Measurements from ENCODE around the gene STH. TPM values are rescaled to one million over a fixed set of nuclear protein-coding genes. Genes with fewer than 3 reads are reported as not detected.

The STH gene
- total RNA-seq, 2 experiments from 2014 or later = not detected

DNA sequence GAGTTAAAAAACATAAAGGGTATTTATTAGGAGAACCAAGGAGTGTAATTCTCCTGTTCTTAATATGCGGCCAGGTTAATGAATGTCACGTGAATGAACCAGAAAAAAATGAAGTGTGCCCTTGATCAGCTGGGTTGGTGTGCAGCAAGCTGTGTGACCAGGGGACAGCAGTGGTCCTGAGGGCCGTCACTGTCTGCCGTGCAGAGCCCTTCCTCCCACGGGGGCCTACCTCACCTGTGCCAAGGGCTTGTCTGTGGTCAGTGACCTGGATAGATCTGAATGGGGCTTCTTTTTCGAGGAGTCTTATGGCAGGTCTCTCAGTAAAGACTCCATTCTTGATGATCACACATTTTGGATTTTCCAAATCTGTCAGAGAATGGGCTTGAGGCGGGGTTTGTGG lies 17.7 kb upstream of the STH start:
- ChIA-PET POLR2A (no interaction called here), CTCF (interaction anchor here (1.2 kb wide), 1 partner anchor 21 kb away, joined by 3 read pairs; no protein-coding TSS in a partner anchor)

DNA sequence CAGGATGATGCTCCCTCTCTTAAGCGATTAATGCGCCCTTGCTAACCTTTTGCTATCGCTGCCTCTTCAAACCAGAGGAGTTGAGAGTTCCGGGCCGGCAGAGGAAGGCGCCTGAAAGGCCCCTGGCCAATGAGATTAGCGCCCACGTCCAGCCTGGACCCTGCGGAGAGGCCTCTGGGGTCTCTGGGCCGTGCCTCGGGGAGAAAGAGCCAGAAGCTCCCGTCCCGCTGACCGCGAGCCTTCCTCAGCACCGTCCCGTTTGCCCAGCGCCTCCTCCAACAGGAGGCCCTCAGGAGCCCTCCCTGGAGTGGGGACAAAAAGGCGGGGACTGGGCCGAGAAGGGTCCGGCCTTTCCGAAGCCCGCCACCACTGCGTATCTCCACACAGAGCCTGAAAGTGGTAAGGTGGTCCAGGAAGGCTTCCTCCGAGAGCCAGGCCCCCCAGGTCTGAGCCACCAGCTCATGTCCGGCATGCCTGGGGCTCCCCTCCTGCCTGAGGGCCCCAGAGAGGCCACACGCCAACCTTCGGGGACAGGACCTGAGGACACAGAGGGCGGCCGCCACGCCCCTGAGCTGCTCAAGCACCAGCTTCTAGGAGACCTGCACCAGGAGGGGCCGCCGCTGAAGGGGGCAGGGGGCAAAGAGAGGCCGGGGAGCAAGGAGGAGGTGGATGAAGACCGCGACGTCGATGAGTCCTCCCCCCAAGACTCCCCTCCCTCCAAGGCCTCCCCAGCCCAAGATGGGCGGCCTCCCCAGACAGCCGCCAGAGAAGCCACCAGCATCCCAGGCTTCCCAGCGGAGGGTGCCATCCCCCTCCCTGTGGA lies 16.0 kb upstream of the STH start:
- POLR2A ChIA-PET = no interaction called here

DNA sequence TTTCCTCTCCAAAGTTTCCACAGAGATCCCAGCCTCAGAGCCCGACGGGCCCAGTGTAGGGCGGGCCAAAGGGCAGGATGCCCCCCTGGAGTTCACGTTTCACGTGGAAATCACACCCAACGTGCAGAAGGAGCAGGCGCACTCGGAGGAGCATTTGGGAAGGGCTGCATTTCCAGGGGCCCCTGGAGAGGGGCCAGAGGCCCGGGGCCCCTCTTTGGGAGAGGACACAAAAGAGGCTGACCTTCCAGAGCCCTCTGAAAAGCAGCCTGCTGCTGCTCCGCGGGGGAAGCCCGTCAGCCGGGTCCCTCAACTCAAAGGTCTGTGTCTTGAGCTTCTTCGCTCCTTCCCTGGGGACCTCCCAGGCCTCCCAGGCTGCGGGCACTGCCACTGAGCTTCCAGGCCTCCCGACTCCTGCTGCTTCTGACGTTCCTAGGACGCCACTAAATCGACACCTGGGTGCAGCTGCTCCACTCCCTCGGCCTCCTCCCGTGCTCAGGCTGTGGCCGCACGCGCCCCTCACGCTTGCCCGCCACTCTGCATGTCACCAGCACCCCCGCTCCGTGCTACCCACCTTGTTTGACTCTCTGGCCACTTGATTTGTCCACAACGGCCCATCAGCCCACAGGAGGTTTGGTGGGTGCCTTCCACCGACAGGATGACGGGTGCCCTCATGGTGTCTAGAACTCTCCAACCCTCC lies 15.3 kb upstream of the STH start:
- ChIA-PET CTCF (no interaction called here), POLR2A (no interaction called here)

More for the DNA sequence above, 16.0 kb upstream of the STH start:
- CTCF ChIA-PET = no interaction called here

DNA sequence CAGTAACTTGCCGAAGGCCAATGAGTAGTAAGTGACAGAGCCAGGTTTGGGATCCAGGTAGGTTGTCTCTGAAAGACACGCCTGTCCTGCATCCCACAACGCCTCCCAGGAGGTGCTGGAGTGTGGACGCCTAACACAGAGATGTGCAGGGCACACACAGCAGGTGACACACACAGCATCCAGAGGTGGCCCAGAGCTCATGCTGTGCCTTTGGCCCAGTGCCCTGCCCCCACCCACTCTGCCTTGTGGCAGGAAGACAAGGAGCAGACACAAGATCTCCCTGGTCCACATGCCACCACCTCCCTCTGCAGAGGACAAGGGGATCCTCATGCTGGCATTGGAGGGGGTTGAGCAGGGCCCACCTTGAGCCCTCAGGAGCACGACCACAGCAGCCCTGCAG lies 14.7 kb upstream of the STH start:
- CTCF ChIA-PET = no interaction called here
- POLR2A ChIA-PET = no interaction called here

DNA sequence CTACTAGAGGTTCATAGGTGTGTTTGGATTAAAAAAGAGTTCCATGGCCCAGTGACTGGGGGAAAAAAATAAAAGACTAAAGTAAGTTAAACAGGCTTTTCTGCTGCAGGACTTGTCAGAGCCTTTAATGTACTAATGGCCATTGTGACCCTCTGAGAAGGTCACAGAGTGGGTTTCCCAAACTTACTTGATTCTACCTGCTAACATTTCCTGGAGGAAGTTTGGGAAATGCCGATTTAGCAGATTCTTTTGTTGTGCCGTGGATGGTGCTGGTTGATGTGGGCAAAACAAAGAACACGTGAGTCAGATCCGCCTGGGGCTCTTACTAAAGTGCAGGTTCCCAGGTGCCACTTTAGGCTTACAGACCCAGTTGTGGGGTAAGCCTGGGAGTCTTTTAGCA lies 13.6 kb upstream of the STH start:
- POLR2A ChIA-PET = no interaction called here
- CTCF ChIA-PET = no interaction called here

DNA sequence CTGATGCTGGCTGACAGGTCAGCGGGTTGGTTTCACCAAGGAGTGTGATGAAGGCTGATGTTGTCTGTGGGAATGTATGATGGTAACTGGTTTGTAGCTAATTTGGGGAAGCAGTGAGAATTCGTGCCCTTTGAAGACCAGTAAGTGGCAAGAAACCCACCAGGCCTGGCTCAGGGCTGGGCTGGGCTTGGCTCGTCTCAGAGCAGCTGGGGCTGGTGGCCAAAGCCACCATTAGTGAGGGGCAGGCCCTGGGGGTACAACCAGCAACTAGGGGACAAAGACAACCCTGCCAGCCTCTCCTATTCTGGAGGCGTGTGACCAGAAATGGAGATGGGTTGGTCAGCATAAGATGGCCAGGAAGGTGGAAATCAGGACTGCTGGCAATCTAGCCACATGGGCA lies 13.0 kb upstream of the STH start:
- POLR2A ChIA-PET = no interaction called here

DNA sequence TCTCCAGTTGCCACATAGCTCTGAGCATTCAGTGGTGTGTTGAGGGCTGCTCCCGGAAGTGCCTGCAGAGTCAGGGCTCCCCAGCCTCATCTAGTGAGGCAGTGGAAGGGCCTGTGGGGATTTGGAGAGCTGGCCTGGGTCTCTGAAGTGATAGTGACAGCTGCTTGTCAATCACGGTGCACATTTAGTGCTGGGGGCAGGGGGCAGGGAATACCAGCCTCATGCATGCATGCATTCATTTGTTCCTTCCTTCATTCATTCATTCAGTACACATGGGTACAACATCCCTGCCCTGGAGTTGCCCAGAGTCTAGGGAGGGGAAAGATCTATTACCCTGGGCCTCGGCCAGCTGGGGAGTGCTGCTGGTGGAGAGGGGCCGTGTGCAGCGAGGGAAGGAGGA lies 11.3 kb upstream of the STH start:
- CTCF ChIA-PET = no interaction called here

More for the DNA sequence above, 13.0 kb upstream of the STH start:
- CTCF ChIA-PET = no interaction called here

DNA sequence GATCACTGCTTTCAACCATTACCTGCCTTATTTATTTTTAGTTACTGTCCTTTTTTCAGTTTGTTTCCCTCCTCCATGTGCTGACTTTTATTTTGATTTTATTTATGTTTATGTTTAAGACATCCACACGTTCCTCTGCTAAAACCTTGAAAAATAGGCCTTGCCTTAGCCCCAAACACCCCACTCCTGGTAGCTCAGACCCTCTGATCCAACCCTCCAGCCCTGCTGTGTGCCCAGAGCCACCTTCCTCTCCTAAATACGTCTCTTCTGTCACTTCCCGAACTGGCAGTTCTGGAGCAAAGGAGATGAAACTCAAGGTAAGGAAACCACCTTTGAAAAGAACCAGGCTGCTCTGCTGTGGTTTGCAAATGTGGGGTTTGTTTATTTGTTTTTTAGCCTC lies 9.3 kb upstream of the STH start:
- ChIA-PET CTCF (no interaction called here), POLR2A (no interaction called here)

More for the DNA sequence above, 11.3 kb upstream of the STH start:
- POLR2A ChIA-PET = no interaction called here

DNA sequence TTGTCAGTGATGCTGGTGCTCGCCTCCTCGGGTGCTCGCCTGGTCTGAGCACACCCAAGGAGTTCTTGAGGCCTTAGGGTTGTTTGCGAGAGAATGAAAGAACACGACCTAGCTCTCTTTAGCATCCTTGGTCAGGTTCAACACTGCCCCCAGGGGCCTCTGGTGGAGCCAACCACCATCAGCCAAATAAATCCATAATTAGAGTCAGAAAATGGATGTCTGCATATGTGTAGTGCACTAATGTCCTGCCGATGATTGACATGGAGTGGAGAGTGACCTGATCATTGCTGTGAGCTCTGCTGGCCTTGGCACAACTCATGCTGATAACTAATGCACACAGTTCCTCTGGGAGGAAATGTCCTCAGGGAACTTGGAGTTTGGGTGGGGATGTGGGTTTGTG lies 8.2 kb upstream of the STH start:
- CTCF ChIA-PET = interaction anchor here (1.1 kb wide), 1 partner anchor 30 kb away, joined by 3 read pairs; no protein-coding TSS in a partner anchor
- POLR2A ChIA-PET = no interaction called here

DNA sequence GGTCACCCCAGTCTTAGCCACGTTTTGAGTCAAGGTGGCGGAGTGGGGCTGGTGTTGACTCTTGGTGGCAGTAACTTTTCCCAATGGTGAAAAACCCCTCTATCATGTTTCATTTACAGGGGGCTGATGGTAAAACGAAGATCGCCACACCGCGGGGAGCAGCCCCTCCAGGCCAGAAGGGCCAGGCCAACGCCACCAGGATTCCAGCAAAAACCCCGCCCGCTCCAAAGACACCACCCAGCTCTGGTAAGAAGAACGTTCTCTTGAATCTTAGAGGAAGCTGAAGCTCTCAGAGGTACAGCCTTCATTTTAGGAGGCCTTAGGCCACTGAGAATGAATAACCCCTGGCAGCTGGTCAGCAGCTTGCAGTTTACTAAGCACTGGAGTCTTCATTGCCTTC lies 7.7 kb upstream of the STH start:
- CTCF ChIA-PET = interaction anchor here (1.1 kb wide), 1 partner anchor 31 kb away, joined by 3 read pairs; no protein-coding TSS in a partner anchor
- POLR2A ChIA-PET = no interaction called here

DNA sequence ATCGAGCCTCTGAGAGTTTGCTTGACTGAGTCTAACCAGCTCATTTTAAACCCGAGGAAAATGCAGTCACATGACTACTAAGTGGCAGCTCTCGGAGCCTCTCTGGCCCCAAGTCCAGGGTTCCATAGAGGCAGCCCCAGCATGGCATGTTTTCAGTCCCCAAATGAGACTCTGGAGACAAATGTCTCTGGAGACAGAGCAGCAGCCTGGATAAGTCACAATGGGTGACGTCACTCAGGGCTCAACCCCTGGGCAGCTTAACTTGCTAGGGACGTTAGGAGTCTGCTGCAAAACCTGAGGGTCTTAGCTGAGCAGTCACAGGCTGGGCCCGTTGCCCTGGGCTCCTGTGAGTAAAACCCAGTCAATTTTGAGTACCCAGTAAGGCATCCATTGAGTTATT lies 6.9 kb upstream of the STH start:
- ChIA-PET POLR2A (interaction anchor here (0.7 kb wide), 1 partner anchor 221 kb away, joined by 7 read pairs; no protein-coding TSS in a partner anchor), CTCF (interaction anchor here (0.7 to 1.1 kb wide), 4 partner anchors 9 to 1871 kb away, joined by 3 to 4 read pairs (median 3); no protein-coding TSS in a partner anchor)

DNA sequence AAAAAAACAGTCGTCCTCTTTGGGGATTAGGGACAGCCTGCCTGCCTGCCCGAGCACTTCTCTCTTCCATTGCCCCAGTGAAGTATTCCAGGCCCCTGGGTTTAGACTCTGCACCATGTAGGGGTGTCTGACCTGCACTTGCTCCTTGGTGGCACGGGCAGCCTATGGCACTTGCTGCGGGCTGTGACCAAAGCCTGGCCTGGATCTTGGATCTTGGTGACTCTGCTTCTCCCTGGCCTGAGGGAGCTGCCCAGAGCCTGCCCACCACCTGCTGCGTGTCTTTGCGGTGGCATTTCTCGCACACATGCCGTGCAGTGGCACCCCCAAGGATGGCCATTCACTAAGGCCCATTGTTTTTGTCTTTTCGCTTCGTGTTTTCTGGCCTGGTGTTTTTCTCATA lies 6.1 kb upstream of the STH start:
- ChIA-PET CTCF (interaction anchor here (0.7 kb wide), 3 partner anchors 8 to 1872 kb away, joined by 3 to 4 read pairs (median 3); no protein-coding TSS in a partner anchor), POLR2A (interaction anchor here (0.7 kb wide), 1 partner anchor 220 kb away, joined by 7 read pairs; no protein-coding TSS in a partner anchor)

DNA sequence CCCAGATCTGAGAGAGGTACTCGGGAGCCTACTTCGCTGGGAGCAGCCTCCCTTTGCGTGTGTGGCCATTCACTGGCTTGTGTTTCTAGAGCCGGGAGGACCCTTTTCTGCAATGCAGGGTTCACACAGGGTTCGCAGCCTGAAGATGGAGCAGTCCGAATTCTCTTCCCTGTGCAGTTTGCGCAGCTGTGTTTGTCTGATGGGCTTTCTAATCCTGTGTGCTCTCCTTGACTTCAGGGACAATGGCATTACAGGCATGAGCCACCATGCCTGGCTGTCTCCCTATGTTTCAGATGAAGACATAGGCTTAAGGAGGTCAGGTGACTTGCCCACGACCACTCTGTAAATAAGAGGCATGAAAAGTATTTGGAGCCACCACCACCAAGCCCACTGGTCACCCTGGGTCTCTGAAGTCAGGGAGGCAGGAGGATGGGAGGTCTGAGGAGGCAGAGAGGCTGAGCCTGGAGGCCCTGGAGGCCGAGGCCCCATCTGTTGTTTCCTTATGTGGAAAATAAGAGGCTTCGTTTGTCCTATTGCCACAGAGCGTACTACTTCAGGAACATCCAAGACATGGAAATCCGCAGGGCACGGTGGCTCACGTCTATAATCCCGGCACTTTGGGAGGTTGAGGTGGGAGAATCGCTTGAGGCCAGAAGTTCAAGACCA lies 5.0 kb upstream of the STH start:
- CTCF ChIA-PET = no interaction called here
- POLR2A ChIA-PET = no interaction called here

DNA sequence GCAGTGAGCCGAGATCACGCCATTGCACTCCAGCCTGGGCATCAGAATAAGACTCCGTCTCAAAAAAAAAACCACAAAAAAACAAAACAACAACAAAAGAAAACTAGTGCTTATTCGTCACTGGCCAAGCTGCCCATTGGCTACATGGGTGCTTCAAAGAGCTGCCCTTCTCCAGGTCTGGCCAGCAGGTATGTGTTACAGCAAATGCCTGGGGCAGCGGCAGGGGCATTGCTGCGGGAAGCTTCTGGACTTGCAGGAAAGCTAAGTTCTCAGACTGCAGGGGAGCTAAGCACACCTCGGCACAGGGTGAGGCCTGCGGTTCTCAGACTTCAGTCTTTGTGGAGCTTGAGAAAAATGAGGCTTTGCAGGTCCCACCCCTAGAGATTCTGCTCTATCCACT lies 4.1 kb upstream of the STH start:
- ChIA-PET POLR2A (no interaction called here), CTCF (no interaction called here)

DNA sequence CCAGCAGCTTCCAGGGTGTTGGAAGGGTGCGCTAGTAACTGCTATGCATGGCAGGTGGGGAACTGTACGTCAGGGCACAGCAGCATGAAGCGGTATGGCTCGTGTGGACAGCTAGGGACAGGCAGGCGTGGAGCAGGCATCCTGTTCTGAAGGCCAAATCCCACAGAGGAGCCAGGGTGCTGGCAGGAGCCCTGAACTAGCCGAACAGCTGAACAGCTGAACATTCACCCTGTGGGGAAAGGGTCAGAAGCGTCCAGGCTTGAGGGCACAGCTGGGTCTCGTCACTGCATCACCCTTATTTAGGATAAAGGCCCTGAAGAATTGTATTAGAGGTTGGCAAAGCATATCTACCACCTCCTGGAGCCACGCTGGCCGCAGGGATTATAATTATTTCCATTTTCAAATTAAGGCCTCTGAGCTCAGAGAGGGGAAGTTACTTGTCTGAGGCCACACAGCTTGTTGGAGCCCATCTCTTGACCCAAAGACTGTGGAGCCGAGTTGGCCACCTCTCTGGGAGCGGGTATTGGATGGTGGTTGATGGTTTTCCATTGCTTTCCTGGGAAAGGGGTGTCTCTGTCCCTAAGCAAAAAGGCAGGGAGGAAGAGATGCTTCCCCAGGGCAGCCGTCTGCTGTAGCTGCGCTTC lies 3.3 kb upstream of the STH start:
- CTCF ChIA-PET = no interaction called here

DNA sequence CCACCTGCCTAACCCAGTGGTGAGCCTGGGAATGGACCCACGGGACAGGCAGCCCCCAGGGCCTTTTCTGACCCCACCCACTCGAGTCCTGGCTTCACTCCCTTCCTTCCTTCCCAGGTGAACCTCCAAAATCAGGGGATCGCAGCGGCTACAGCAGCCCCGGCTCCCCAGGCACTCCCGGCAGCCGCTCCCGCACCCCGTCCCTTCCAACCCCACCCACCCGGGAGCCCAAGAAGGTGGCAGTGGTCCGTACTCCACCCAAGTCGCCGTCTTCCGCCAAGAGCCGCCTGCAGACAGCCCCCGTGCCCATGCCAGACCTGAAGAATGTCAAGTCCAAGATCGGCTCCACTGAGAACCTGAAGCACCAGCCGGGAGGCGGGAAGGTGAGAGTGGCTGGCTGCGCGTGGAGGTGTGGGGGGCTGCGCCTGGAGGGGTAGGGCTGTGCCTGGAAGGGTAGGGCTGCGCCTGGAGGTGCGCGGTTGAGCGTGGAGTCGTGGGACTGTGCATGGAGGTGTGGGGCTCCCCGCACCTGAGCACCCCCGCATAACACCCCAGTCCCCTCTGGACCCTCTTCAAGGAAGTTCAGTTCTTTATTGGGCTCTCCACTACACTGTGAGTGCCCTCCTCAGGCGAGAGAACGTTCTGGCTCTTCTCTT lies 2.6 kb upstream of the STH start:
- ChIA-PET POLR2A (no interaction called here), CTCF (no interaction called here)

More for the DNA sequence above, 3.3 kb upstream of the STH start:
- POLR2A ChIA-PET = no interaction called here

DNA sequence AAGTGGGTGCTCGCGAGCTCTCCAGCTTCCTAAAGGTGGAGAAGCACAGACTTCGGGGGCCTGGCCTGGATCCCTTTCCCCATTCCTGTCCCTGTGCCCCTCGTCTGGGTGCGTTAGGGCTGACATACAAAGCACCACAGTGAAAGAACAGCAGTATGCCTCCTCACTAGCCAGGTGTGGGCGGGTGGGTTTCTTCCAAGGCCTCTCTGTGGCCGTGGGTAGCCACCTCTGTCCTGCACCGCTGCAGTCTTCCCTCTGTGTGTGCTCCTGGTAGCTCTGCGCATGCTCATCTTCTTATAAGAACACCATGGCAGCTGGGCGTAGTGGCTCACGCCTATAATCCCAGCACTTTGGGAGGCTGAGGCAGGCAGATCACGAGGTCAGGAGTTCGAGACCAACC lies 1.9 kb upstream of the STH start:
- ChIA-PET CTCF (no interaction called here), POLR2A (no interaction called here)

DNA sequence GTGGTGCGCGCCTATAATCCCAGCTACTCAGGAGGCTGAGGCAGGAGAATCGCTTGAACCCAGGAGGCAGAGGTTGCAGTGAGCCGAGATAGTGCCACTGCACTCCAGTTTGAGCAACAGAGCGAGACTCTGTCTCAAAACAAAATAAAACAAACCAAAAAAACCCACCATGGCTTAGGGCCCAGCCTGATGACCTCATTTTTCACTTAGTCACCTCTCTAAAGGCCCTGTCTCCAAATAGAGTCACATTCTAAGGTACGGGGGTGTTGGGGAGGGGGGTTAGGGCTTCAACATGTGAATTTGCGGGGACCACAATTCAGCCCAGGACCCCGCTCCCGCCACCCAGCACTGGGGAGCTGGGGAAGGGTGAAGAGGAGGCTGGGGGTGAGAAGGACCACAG lies 1.4 kb upstream of the STH start:
- CTCF ChIA-PET = no interaction called here
- POLR2A ChIA-PET = no interaction called here

DNA sequence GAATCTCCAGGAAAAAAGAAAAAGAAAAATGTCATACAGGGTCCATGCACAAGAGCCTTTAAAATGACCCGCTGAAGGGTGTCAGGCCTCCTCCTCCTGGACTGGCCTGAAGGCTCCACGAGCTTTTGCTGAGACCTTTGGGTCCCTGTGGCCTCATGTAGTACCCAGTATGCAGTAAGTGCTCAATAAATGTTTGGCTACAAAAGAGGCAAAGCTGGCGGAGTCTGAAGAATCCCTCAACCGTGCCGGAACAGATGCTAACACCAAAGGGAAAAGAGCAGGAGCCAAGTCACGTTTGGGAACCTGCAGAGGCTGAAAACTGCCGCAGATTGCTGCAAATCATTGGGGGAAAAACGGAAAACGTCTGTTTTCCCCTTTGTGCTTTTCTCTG lies 845 bp downstream of the STH start:
- CTCF ChIA-PET = no interaction called here
- POLR2A ChIA-PET = no interaction called here

DNA sequence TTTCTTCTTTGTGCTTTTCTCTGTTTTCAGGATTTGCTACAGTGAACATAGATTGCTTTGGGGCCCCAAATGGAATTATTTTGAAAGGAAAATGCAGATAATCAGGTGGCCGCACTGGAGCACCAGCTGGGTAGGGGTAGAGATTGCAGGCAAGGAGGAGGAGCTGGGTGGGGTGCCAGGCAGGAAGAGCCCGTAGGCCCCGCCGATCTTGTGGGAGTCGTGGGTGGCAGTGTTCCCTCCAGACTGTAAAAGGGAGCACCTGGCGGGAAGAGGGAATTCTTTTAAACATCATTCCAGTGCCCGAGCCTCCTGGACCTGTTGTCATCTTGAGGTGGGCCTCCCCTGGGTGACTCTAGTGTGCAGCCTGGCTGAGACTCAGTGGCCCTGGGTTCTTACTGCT lies 1.2 kb downstream of the STH start:
- ChIA-PET CTCF (interaction anchor here (1.7 kb wide), 1 partner anchor 268 kb away, joined by 5 read pairs; no protein-coding TSS in a partner anchor), POLR2A (no interaction called here)
